GM23338 (cell line): ENCODE results near the gene TRIM45. TPM values are rescaled to one million over a fixed set of nuclear protein-coding genes. Genes with fewer than 3 reads are reported as not detected.

Experiments used
- ATAC-seq: fragments of 200-7000 bp; cut with Tn5 transposase; 3 replicates; pipeline ENCODE4 v1.9.1; 2020
- DNase-seq: peaks from one replicate; pipeline ENCODE4 v3.0.0-alpha.2; 2015; ENCODE audit warnings: low spot score
- H2AFZ ChIP-seq: fragments of 200-600 bp; sonication (generic); 2 replicates; pipeline ENCODE4 v1.8.0; 2016; ENCODE audit warnings: antibody characterized with exemption, mild to moderate bottlenecking, moderate library complexity
- H3F3A ChIP-seq: fragments of 200-600 bp; sonication (generic); replicated peaks from 2 replicates; pipeline ENCODE4 v1.8.0; 2017; ENCODE audit warnings: antibody characterized with exemption, mixed run types, low read depth
- H3K27ac ChIP-seq: fragments of 200-600 bp; sonication (generic); 2 replicates; pipeline ENCODE4 v1.6.1; 2016; ENCODE audit warnings: low read depth
- H3K27me3 ChIP-seq: fragments of 200-600 bp; sonication (generic); 2 replicates; pipeline ENCODE4 v1.8.0; 2016; ENCODE audit warnings: mild to moderate bottlenecking, mixed run types, moderate library complexity; ENCODE audit not compliant: insufficient read depth
- H3K36me3 ChIP-seq: fragments of 200-600 bp; sonication (generic); 2 replicates; pipeline ENCODE4 v1.8.0; 2016; ENCODE audit warnings: mild to moderate bottlenecking; ENCODE audit not compliant: insufficient read depth
- H3K4me1 ChIP-seq: fragments of 200-600 bp; sonication (generic); 2 replicates; pipeline ENCODE4 v1.8.0; 2016; ENCODE audit warnings: mild to moderate bottlenecking, moderate library complexity; ENCODE audit not compliant: insufficient read depth
- H3K4me2 ChIP-seq: fragments of 200-600 bp; sonication (generic); 2 replicates; pipeline ENCODE4 v1.7.1; 2017; ENCODE audit warnings: mixed run types
- H3K4me3 ChIP-seq: fragments of 200-600 bp; sonication (generic); 2 replicates; pipeline ENCODE4 v1.6.1; 2016; ENCODE audit warnings: mixed run types
- H3K79me2 ChIP-seq: fragments of 200-600 bp; sonication (generic); replicated peaks from 2 replicates; pipeline ENCODE4 v1.8.0; 2017; ENCODE audit warnings: mild to moderate bottlenecking; ENCODE audit not compliant: insufficient read depth
- H3K9me2 ChIP-seq: fragments of 200-600 bp; sonication (generic); 2 replicates; pipeline ENCODE4 v1.8.0; 2017; ENCODE audit not compliant: insufficient read depth
- H4K20me1 ChIP-seq: fragments of 200-600 bp; sonication (generic); replicated peaks from 2 replicates; pipeline ENCODE4 v1.8.0; 2017; ENCODE audit warnings: mild to moderate bottlenecking; ENCODE audit not compliant: insufficient read depth
- H3K27ac Mint-ChIP-seq: 2 replicates; pipeline ENCODE4 v1.8.0; 2020; ENCODE audit warnings: inconsistent platforms, mild to moderate bottlenecking, moderate library complexity, mixed read lengths
- H3K27me3 Mint-ChIP-seq: 3 replicates; pipeline ENCODE4 v1.8.0; 2022; ENCODE audit warnings: low read depth, mild to moderate bottlenecking, moderate library complexity, mixed read lengths, inconsistent platforms; ENCODE audit not compliant: insufficient read depth, poor library complexity
- H3K36me3 Mint-ChIP-seq: 3 replicates; pipeline ENCODE4 v1.8.0; 2021; ENCODE audit warnings: low read depth, mild to moderate bottlenecking, inconsistent platforms, moderate library complexity, mixed read lengths
- H3K4me1 Mint-ChIP-seq: 3 replicates; pipeline ENCODE4 v1.8.0; 2020; ENCODE audit warnings: mild to moderate bottlenecking, inconsistent platforms, mixed read lengths
- H3K4me3 Mint-ChIP-seq: 3 replicates; pipeline ENCODE4 v1.8.0; 2021; ENCODE audit warnings: moderate library complexity, mild to moderate bottlenecking, inconsistent platforms, mixed read lengths
- H3K9me3 Mint-ChIP-seq: 3 replicates; pipeline ENCODE4 v1.8.0; 2020; ENCODE audit warnings: moderate library complexity, mild to moderate bottlenecking, inconsistent platforms, mixed read lengths
- CREB1 ChIP-seq: fragments of 250-450 bp; sonication (Bioruptor Pico); IDR thresholded peaks from 2 replicates; pipeline ENCODE4 v1.5.0; 2020; ENCODE audit warnings: low read depth, mild to moderate bottlenecking, moderate library complexity
- EZH2 ChIP-seq: fragments of 200-600 bp; sonication (generic); IDR thresholded peaks from one replicate; pipeline ENCODE4 v1.8.0; 2017; ENCODE audit warnings: antibody characterized with exemption, mild to moderate bottlenecking, low read depth; ENCODE audit not compliant: unreplicated experiment
- EZH2phosphoT487 ChIP-seq: fragments of 200-600 bp; sonication (generic); IDR thresholded peaks from one replicate; pipeline ENCODE4 v1.8.1; 2018; ENCODE audit warnings: antibody characterized with exemption; ENCODE audit not compliant: unreplicated experiment
- JUNB ChIP-seq: IDR thresholded peaks from one replicate; pipeline ENCODE4 v1.6.1; 2016; ENCODE audit warnings: antibody characterized with exemption; ENCODE audit not compliant: unreplicated experiment
- NANOG ChIP-seq: IDR thresholded peaks from 2 replicates; pipeline ENCODE4 v1.6.1; 2016; ENCODE audit warnings: antibody characterized with exemption, borderline replicate concordance
- POLR2AphosphoS5 ChIP-seq: IDR thresholded peaks from 2 replicates; pipeline ENCODE4 v1.6.1; 2016; ENCODE audit warnings: antibody characterized with exemption, low read depth
- ZNF114 ChIP-seq: fragments of 250-450 bp; sonication (Bioruptor Pico); IDR thresholded peaks from 2 replicates; pipeline ENCODE4 v1.5.0; 2020; ENCODE audit warnings: mild to moderate bottlenecking, moderate library complexity
- polyA plus RNA-seq: library from polyadenylated mRNA; unstranded; fragments of >200 nt; fragmentation: Nextera tagmentation; extraction: Ambion mirVana; gene quantifications from 2 replicates; pipeline ENCODE4 v1.2.1, GENCODE V29; 2016
- total RNA-seq: library from RNA; depleted of rRNA; stranded (reverse); fragments of >200 nt; shearing (Covaris generic); gene quantifications from 2 replicates; pipeline ENCODE4 v1.2.3, GENCODE V29; 2014
- TF ChIP-seq, protein P1 (sequence below), 2 experiments: fragments of 200-600 bp in 1 of 2; sonication (generic) in 1 of 2; conservative IDR thresholded peaks; 2 replicates each; pipeline versions ENCODE4 v1.5.1 to v1.6.1; 2016 to 2017; ENCODE audit warnings: antibody characterized with exemption in 2 of 2, low read depth in 2 of 2, mild to moderate bottlenecking in 2 of 2, moderate library complexity in 1 of 2
- TF ChIP-seq, protein P2 (sequence below): IDR thresholded peaks from one replicate; pipeline ENCODE4 v1.6.1; 2018; ENCODE audit warnings: antibody characterized with exemption; ENCODE audit not compliant: unreplicated experiment
- TF ChIP-seq, protein P3 (sequence below): IDR thresholded peaks from 2 replicates; pipeline ENCODE4 v1.6.1; 2016; ENCODE audit warnings: antibody characterized with exemption

Gene TRIM45
- total and polyA plus RNA-seq, 2 experiments from 2014 or later: 8.8 to 15.0 TPM

DNA sequence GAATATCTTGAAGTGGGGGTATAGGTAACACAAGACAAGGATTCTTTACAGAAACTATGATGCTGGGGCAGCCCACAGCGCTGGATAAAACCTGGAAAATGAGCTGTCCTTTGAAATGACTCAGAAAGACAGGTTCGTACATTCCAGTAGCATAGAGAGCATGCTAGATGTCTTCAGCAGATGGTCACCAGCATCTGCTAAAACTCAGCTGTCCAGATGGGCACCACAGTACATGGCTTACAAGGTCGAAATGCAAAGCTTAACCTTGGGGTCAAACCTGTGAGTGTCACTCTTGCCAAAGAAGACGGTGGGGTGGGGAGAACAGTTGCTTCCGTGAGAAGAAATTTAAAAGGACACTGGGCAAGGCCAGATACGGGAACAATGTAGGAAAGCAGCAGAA is 41.3 kb upstream of the TRIM45 start:
- H3K27me3 Mint-ChIP-seq: no peaks in the 10 kb centered on the region
- Histone ChIP-seq H4K20me1 (no peaks in the 10 kb centered on the region), H3K36me3 (no peaks in the 10 kb centered on the region), H3K79me2 (no peaks in the 10 kb centered on the region), H3K4me1 (peaks cover 5% of the 10 kb centered on the region; the same call in 1 of the 2 replicates), H2AFZ (0 out of 2 replicates have a peak overlapping the region, but pooled peaks have one; percentile 48), H3K4me2 (no peak overlapping the region), H3K27me3 (no peaks in the 10 kb centered on the region), H3K9me2 (no peaks in the 10 kb centered on the region), H3F3A (no peaks in the 10 kb centered on the region), H3K4me3 (no peak overlapping the region), H3K27ac (no peak overlapping the region)
- ATAC-seq: no peak
- H3K9me3 Mint-ChIP-seq: peaks cover 7% of the 10 kb centered on the region; the same call in 2 of the 3 replicates
- H3K36me3 Mint-ChIP-seq: peaks cover 2% of the 10 kb centered on the region; the same call in 1 of the 3 replicates
- no peak for TF ChIP-seq EZH2
- TF ChIP-seq, protein P1, sequence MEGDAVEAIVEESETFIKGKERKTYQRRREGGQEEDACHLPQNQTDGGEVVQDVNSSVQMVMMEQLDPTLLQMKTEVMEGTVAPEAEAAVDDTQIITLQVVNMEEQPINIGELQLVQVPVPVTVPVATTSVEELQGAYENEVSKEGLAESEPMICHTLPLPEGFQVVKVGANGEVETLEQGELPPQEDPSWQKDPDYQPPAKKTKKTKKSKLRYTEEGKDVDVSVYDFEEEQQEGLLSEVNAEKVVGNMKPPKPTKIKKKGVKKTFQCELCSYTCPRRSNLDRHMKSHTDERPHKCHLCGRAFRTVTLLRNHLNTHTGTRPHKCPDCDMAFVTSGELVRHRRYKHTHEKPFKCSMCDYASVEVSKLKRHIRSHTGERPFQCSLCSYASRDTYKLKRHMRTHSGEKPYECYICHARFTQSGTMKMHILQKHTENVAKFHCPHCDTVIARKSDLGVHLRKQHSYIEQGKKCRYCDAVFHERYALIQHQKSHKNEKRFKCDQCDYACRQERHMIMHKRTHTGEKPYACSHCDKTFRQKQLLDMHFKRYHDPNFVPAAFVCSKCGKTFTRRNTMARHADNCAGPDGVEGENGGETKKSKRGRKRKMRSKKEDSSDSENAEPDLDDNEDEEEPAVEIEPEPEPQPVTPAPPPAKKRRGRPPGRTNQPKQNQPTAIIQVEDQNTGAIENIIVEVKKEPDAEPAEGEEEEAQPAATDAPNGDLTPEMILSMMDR (conservative IDR thresholded peaks at IDR 0.05; ENCODE audit: low read depth in 2 of 2): no peak
- peaks cover 17% of the 10 kb centered on the region for H3K4me1 Mint-ChIP-seq
- H3K27ac Mint-ChIP-seq: no peak overlapping the region
- no peak overlapping the region for H3K4me3 Mint-ChIP-seq
- no peak for DNase-seq

DNA sequence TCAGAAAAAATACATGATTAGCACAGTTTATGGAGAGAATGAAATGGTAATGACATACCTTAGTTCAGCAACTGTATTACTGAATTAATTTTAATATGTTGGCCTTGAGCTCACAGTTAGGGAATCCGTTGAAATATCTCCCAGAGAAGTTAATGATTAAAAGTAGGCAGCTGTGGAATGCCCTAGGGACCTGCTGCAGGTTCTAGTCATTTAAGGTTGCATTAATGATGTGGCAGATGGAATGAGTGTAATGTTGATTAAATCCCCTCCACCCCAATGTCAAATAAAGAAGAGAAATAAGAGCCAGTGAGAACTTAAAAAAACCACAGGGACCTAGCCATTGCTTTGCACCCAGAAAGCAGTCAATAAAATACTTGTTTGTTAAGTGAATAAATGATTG is 40.3 kb upstream of the TRIM45 start:
- Histone ChIP-seq H3K27me3 (no peaks in the 10 kb centered on the region), H3K36me3 (no peaks in the 10 kb centered on the region), H3K4me3 (no peak overlapping the region), H4K20me1 (no peaks in the 10 kb centered on the region), H2AFZ (no peak overlapping the region), H3K27ac (no peak overlapping the region), H3K4me2 (no peak overlapping the region), H3F3A (no peaks in the 10 kb centered on the region), H3K9me2 (no peaks in the 10 kb centered on the region), H3K79me2 (no peaks in the 10 kb centered on the region), H3K4me1 (peaks cover 5% of the 10 kb centered on the region; the same call in 1 of the 2 replicates)
- DNase-seq (no peak), ATAC-seq (no peak)
- no peaks in the 10 kb centered on the region for H3K27me3 Mint-ChIP-seq
- H3K9me3 Mint-ChIP-seq: peaks cover 7% of the 10 kb centered on the region; the same call in 2 of the 3 replicates
- peaks cover 17% of the 10 kb centered on the region for H3K4me1 Mint-ChIP-seq
- no peak overlapping the region for H3K4me3 Mint-ChIP-seq
- no peak overlapping the region for H3K27ac Mint-ChIP-seq
- H3K36me3 Mint-ChIP-seq: peaks cover 2% of the 10 kb centered on the region; the same call in 1 of the 3 replicates
- TF ChIP-seq, protein P2, sequence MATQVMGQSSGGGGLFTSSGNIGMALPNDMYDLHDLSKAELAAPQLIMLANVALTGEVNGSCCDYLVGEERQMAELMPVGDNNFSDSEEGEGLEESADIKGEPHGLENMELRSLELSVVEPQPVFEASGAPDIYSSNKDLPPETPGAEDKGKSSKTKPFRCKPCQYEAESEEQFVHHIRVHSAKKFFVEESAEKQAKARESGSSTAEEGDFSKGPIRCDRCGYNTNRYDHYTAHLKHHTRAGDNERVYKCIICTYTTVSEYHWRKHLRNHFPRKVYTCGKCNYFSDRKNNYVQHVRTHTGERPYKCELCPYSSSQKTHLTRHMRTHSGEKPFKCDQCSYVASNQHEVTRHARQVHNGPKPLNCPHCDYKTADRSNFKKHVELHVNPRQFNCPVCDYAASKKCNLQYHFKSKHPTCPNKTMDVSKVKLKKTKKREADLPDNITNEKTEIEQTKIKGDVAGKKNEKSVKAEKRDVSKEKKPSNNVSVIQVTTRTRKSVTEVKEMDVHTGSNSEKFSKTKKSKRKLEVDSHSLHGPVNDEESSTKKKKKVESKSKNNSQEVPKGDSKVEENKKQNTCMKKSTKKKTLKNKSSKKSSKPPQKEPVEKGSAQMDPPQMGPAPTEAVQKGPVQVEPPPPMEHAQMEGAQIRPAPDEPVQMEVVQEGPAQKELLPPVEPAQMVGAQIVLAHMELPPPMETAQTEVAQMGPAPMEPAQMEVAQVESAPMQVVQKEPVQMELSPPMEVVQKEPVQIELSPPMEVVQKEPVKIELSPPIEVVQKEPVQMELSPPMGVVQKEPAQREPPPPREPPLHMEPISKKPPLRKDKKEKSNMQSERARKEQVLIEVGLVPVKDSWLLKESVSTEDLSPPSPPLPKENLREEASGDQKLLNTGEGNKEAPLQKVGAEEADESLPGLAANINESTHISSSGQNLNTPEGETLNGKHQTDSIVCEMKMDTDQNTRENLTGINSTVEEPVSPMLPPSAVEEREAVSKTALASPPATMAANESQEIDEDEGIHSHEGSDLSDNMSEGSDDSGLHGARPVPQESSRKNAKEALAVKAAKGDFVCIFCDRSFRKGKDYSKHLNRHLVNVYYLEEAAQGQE: no peak
- TF ChIP-seq JUNB: no peak
- TF ChIP-seq NANOG: no peak
- no peak for TF ChIP-seq EZH2
- TF ChIP-seq POLR2AphosphoS5: no peak
- TF ChIP-seq ZNF114: no peak
- no peak for TF ChIP-seq CREB1 (CRISPR knock-in tag)
- TF ChIP-seq, protein P3, sequence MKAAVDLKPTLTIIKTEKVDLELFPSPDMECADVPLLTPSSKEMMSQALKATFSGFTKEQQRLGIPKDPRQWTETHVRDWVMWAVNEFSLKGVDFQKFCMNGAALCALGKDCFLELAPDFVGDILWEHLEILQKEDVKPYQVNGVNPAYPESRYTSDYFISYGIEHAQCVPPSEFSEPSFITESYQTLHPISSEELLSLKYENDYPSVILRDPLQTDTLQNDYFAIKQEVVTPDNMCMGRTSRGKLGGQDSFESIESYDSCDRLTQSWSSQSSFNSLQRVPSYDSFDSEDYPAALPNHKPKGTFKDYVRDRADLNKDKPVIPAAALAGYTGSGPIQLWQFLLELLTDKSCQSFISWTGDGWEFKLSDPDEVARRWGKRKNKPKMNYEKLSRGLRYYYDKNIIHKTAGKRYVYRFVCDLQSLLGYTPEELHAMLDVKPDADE: no peak
- no peak for TF ChIP-seq EZH2phosphoT487
